PC-3 (cell line): Measurements from ENCODE around the gene MC5R.

Experiments used
- EZH2 ChIP-seq: fragments of 300-600 bp; sonication (generic); IDR thresholded peaks from one replicate; pipeline ENCODE4 v1.6.1; 2017; ENCODE audit warnings: antibody characterized with exemption, mild to moderate bottlenecking, low read length; ENCODE audit not compliant: unreplicated experiment
- TF ChIP-seq, protein P1 (sequence below): fragments of 300-600 bp; sonication (generic); conservative IDR thresholded peaks from 2 replicates; pipeline ENCODE4 v1.5.1; 2017; ENCODE audit warnings: antibody characterized with exemption, low read depth, mild to moderate bottlenecking, low read length

DNA sequence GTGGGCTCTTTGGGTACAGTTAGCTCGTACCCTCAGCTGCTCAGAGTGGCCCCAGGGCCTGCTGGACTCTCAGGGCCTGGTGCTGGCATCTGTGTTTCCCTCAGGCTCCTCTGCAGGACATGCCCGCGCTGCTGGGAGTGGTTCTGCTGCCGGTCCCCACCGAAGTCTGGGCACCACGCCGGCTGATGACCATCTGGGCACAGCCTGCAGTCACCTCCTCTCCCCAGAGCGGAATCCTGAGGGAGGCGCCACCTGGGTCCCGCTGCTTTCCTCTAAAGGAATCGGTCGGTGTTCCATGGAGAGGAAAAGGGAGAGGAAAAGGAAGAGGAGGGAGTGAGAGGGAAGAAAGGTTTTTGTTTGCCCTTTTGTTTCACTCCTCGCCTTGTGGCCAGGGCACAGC is 47.8 kb downstream of the MC5R start:
- TF ChIP-seq, protein P1, sequence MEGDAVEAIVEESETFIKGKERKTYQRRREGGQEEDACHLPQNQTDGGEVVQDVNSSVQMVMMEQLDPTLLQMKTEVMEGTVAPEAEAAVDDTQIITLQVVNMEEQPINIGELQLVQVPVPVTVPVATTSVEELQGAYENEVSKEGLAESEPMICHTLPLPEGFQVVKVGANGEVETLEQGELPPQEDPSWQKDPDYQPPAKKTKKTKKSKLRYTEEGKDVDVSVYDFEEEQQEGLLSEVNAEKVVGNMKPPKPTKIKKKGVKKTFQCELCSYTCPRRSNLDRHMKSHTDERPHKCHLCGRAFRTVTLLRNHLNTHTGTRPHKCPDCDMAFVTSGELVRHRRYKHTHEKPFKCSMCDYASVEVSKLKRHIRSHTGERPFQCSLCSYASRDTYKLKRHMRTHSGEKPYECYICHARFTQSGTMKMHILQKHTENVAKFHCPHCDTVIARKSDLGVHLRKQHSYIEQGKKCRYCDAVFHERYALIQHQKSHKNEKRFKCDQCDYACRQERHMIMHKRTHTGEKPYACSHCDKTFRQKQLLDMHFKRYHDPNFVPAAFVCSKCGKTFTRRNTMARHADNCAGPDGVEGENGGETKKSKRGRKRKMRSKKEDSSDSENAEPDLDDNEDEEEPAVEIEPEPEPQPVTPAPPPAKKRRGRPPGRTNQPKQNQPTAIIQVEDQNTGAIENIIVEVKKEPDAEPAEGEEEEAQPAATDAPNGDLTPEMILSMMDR = no peak
- no peak for TF ChIP-seq EZH2
